Activated T-cell treated with anti-CD3 and anti-CD28 coated beads for 4 hours (primary cell): ENCODE results near the gene FRMD4B.
"Not testable (repeated sequence)": the region's sequence is repeated elsewhere in the genome, so short reads cannot be mapped to it uniquely, and the experiment has no call there.

Experiments used
- DNase-seq: peaks from one replicate; pipeline ENCODE4 v3.0.0-alpha.2; 2020

FRMD4B gene

DNA sequence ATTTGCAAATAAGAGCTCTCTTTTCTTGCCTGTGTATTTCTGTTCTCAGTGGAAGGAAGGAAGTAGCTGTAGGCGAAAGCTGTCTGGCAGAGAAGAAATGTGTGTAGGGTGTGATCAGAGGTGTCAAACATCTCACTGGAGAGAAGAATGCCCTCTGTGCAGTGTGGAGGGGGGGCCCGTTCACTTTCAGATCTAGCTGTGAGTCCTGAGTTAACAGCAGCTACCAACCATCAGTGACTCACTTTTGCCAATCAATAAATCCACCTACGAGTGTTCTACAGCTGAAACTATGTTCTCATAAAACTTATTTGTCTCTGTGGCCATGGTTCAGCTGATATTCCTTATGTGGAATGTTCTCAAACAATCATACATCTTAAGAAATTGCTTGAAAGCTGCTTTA is 103.7 kb downstream of the FRMD4B start:
- DNase-seq, result peak; percentile 43

DNA sequence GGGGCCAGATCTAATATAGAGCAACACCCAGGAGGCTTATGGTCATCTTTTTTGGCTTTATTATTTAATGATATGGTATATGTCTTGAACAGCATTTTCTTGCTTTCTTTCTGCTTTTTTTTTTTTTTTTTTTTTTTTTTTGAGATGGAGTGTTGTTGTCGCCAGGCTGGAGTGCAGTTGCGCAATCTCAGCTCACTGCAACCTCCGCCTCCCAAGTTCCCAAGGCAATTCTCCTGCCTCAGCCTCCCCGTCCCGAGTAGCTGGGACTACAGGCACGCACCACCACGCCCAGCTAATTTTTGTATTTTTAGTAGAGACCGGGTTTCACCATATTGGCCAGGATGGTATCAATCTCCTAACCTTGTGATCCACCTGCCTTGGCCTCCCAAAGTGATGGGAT is 108.5 kb downstream of the FRMD4B start:
- not testable (repeated sequence) for DNase-seq

DNA sequence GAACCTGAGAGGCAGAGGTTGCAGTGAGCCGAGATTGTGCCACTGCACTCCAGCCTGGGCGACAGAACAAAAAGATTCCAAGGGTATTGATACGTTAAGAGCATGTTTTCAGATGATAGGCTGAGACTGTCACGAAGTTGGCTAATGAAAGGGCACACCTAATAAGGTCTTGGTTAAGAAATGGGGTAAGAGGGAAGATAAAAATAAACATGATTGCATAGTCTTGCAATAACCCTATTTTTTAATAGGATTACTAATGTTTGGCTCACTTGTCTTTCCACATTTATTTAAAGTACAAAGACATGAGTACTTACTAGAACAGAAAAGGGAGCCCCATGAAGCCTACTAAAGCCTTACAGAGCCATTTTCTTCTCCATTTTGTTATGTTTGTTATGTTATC is 109.0 kb downstream of the FRMD4B start:
- no peak for DNase-seq

- not testable (repeated sequence) for DNase-seq
Observed at GRCh38 chr3:69276191-69276590, 109.7 kb downstream of the FRMD4B start.

DNA sequence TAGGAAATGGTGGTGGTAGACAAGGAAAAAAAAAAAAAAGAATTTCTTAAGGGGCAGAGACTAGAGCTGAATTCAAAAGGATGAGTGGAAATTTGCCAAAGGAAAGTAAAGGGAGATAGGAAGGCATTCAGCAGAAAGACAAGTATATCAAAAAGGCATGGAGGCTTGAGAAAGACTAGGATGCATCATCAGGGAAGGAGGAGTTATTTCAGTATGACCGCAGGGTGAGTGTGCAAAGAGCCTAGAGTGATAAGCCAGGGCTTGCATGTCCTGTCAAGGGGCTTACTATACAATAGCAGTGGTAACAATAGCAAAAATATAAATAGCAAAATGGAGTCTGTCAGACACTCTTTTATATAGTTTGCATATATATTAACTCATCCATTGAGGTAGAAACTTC is 112.0 kb downstream of the FRMD4B start:
- no peak for DNase-seq

DNA sequence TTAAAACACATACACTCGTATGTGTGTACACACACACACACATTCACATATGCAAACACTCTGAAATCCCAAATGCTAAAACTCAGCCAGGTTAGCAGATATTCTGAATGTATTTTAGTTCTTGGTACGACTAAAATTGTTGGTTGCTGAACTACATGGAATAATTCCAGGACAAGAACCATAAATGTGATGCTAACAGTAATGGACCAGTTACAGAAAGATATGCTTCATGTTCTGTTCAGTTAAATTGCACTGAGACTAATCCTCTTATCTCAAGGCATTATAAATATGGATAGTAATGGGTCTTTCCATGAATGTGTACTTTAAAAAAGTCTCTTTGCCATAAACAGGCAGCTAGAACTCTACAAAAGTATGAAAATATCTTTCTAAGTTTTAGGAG is 113.3 kb downstream of the FRMD4B start:
- no peak for DNase-seq

DNA sequence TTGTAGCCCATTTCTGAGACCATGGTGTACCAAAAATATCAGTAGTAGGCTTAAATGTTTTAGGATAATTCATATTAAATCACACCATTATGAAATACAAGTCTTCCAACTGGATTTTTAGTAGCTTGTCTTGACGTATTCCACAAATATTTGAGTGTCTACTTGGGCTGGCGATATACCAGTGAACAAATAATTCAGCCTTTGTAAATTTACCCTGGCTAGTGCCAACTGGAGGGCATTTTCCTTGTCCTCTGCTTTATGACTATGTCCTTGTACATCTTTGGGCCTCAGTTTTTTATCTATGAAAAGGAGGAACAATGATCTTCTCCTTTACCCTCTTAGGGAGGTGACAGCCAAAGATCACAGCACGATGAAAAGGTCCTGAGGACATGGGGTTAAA is 114.8 kb downstream of the FRMD4B start:
- DNase-seq, result no peak

GRCh38 chr3:69266585-69266984 is 119.3 kb downstream of the FRMD4B start:
- DNase-seq, result no peak

DNA sequence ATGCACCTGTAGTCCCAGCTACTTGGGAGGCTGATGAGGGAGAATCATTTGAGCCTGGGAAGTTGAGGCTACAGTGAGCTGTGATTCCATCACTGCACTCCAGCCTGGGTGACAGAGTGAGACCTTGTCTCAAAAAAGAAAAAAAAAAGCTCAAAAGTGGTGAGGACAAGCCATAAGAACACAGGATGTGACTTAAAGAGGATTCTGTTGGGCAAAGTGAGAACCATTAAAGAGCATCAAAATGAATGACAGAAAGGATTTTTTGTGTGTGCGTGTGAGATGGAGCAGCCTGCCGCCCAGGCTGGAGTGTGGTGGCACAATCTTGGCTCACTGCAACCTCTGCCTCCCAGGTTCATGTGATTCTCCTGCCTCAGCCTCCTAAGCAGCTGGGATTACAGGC is 119.8 kb downstream of the FRMD4B start:
- DNase-seq, result not testable (repeated sequence)

- not testable (repeated sequence) for DNase-seq
Observed at GRCh38 chr3:69260843-69261405, 125.0 kb downstream of the FRMD4B start.

DNA sequence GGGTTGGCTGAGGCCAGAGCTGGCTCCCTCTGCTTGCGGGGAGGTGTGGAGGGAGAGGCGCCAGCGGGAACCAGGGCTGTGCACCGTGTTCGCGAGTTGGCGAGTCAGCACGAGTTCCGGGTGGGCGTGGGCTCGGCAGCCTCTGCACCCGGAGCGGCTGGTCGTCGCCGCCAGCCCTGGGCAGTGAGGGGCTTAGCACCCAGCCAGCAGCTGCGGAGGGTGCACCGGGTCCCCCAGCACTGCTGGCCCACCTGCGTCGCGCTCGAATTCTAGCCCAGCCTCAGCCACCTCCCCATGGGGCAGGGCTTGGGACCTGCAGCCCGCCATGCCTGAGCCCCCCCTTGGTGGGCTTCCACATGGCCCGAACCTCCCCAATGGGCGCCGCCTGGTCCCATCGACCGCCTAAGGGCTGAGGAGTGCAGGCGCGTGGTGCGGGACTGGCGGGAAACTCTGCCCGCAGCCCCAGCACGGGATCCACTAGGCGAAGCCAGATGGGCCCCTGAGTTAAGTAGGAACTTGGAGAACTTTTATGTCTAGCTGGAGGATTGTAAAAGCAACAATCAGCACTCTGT is 125.6 kb downstream of the FRMD4B start:
- DNase-seq, result no peak

DNA sequence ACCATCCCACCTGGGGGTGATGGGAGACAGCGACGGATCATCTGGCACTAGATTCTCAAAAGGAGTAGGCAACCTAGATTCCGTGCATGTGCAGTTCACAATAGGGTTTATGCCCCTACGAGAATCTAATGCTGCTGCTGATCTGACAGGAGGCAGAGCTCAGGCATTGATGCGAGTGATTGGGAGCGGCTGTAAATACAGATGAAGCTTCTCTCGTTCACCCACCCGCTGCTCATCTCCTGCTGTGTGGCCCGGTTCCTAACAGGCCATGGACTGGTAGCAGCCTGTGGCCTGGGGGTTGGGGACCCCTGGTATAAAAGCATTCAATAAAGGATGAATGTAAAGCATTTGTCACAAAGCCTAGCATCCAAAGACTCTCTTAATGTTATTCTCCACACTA is 126.8 kb downstream of the FRMD4B start:
- DNase-seq, result no peak

- no peak for DNase-seq
Observed at GRCh38 chr3:69255928-69256327, 130.0 kb downstream of the FRMD4B start.

DNA sequence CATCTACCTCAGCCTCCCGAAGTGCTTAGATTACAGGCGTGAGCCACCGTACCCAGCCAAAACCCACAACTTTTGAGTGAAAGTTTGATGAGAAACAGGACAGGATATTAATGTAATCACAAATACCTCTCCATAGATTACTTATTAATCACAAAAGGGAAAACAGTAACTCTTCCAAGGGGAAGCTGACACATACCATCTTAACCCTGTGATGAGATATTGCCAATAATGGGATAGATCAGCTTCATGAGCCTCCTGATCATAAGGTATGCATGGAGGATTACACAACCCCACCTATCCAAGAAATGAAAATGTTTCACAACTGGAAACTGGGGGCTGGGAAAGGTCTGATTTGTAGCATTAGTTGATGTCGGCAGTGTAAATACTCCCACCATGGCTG is 131.5 kb downstream of the FRMD4B start:
- DNase-seq, result no peak

GRCh38 chr3:69252631-69253030 is 133.3 kb downstream of the FRMD4B start:
- no peak for DNase-seq

DNA sequence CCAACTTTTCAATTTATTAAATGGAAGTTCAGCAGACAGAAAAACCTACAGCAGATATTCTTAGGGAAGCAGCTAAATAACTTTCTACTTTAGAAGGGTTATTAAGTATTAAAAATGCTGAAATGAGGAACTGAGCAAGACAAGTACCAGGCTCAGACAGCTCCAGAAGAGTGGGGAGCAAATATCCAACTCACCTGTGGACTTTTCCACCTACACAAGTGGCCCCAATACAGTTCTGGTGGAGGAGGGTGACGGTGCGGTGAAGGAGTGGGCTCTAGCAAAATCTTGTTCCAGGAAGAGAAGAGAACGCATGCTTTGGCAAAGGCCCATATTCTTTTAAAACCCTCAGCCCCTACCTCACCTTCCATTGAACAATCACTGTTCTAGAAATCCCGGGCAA is 133.7 kb downstream of the FRMD4B start:
- no peak for DNase-seq

DNA sequence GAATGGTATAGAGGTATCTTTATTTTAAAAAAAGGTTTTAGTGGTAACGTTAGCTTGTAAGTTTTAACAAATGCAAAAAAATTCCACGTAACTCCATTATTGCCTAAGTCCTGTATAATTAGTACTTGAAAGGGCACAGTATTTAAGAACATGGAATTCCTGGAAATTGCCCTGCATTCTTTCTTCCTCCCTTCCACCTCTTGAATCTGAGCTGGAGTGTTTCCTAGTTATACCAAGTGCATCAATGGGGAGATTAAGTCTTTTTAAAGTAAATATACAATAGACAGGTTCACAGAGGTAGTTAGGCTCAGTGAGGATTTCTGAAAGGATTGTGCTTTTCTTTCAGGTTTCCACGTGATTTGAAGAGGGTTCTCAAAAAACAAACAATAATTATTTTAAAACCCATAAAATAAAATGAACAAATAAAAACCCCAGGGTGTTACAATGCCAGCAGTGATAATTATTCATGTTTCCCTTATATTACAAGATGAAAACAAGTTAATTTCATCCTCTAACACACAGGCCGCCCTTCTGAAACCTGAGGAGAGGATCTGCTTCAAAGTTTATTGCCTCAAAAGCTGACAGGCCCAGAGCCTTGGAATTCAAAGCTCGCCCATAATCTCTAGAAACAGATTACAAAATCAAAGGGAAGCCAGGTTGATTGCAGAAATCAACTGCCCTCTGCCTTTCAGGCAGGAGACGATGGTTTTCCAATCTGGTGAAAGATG is 134.6 kb downstream of the FRMD4B start:
- no peak for DNase-seq

DNA sequence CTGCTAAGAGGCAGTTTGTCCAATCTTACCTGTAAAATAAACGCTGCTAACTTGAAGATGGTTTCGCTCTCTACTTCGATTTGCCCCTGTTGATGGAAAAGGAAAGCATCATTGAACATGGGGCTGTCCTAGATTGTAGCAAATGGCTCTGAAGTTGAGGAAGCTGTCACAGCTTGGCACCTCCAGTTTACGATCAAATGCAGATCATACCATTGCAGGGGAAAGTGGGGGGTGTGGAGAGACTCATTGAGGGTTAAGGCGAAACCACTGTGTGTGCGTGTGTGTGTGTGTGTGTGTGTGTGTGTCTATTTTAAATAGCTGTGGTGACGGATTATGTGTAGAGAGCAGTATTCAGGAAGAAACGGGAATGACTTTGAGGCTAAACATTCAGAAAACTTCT is 135.9 kb downstream of the FRMD4B start:
- DNase-seq, result peak; percentile 21

DNA sequence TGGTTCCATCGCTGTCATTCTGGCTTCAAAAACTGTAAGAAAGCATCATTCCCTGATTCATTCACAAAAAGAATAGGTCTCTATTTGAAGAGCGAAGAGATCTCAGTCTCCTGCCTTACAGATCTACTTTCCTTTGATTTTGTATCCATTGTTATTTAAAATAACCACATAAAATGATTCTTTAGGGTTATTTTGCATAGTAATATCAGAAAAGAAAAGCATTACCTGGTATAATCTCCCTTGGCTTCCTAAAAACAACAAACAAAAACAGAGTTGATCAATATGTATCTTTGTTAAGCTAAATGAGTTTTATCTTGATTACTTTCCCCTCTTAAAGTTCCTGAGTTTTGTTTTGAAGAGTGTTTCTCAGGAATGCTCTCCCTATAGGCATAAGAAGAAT is 136.9 kb downstream of the FRMD4B start:
- DNase-seq, result no peak

DNA sequence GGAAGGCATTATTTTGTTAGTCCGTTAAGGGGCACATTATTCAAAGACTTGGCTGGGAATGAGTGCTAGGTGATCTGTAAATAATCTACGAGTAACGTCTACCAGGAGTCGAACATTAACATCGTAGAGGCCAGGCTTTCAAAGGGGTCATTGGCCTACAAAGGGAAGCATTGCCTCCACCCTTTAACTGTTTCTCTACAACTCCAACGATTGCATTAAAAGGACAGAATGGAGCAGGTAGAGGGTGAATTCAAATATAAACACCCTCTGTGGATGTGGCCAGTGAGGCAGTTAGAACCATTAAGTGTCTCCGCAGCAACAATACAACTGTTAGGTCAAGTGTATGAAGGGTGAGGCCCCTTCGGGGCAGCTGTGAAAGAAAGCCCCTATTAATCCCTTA is 137.5 kb downstream of the FRMD4B start:
- DNase-seq, result no peak

GRCh38 chr3:69246612-69247011 is 139.3 kb downstream of the FRMD4B start:
- no peak for DNase-seq

DNA sequence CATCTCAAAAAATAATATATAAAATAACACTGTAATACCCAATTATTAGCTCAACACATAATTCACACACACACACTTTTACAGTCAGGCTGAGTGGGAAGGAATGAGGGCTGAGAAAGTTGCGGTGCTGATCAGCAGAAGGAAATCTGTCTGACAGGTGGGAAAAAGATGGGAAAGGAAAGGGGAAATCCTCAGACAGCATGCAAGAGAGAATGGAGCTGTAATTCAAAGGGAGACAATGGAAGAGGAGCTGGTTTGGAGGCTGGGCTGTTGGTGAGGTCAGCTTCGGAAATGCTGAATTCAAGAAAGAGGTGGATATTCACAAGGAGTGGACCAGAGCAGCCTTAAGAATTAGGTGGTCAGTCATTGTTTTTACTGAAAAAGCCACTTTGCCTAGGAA is 141.8 kb downstream of the FRMD4B start:
- no peak for DNase-seq

DNA sequence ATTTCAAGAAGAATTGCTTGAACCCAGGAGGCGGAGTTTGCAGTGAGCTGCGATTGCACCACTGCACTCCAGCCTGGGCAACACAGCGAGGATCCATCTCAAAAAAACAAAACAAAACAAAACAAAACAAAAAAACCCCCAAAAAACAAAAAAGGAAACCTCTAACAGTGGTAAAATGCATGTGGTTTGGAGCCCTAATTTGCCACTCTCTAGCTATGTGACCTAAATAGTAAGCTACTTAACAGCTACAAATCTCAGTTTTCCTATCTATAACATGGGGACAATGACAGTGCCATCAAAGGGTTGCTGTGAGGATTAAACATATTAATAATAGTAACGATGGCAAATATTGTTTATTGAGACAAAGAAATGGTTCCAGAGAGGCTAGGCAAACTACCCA is 144.1 kb downstream of the FRMD4B start:
- no peak for DNase-seq

DNA sequence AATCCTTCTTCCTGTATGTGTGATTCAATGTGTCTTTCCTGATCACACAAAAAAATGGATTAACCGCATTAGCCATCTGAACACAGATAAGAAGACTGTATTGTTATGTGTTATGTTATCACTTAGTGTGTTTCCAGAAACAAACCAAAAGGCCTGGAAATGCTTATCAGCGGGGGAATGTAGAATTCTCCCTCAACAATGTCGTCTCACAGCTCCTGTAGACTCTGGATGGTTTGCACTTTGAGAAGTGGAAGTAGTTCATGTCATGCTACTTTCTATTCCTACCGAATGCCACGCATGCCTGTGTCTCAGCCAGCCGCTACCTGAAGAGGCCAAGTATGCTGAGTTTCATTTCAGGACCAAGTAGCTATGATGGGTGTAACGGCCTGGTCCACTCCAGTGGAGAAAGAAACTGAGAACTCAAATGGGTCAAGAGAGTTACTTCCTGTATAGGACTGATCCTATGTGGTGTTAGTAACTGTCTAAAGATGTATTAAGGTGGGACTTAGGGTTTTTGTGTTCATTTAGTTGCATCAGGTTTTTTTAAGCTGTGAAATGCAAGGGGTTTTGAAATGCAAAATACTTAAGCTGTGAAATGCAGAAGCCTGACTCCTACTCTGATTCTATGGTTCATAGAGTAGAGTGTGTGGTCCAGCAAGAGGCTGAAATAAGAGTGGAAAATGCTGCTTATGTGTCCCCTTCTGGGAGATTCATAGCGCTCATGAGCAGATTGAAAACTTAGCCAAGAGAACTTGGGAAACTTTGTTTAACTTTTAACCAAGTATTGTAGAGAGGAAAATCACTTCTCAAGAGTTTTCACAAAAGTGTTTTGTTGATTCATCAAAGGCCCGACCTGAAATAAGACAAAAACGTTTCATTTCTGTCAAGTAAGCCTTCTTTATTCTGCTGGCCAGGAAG is 145.0 kb downstream of the FRMD4B start:
- DNase-seq, result no peak
